Keratinocyte (primary cell): ENCODE results near the gene TMEM234. TPM values are rescaled to one million over a fixed set of nuclear protein-coding genes. Genes with fewer than 3 reads are reported as not detected.

Source experiments
- DNase-seq: peaks from one replicate; pipeline ENCODE4 v3.0.0-alpha.2; 2011; ENCODE audit warnings: low read depth, missing footprints, low spot score
- FAIRE-seq: peaks from 2 replicates; lab custom pipeline; 2011; peaks lifted over from hg19 to GRCh38; lab: Jason Lieb, UNC
- H2AFZ ChIP-seq: 2 replicates; pipeline ENCODE4 v1.6.0; 2012; ENCODE audit warnings: low read length, control low read depth, inconsistent platforms; ENCODE audit not compliant: control insufficient read depth
- H3K27ac ChIP-seq: 2 replicates; pipeline ENCODE4 v1.5.1; 2011; ENCODE audit warnings: low read length; ENCODE audit not compliant: control insufficient read depth, insufficient read depth
- H3K27me3 ChIP-seq: 3 replicates; pipeline ENCODE4 v1.6.0; 2011; ENCODE audit warnings: low read length; ENCODE audit not compliant: control insufficient read depth, insufficient read depth; ENCODE audit errors: extremely low read depth
- H3K36me3 ChIP-seq, 2 experiments: 2 replicates in 1 of 2; 3 replicates in 1 of 2; pipeline ENCODE4 v1.5.1; 2011; ENCODE audit warnings: low read length in 2 of 2, mild to moderate bottlenecking in 1 of 2; ENCODE audit not compliant: control insufficient read depth in 2 of 2, insufficient read depth in 2 of 2; ENCODE audit errors: extremely low read depth in 1 of 2
- H3K4me1 ChIP-seq: 3 replicates; pipeline ENCODE4 v1.5.1; 2011; ENCODE audit warnings: low read length; ENCODE audit not compliant: control insufficient read depth, insufficient read depth; ENCODE audit errors: extremely low read depth
- H3K4me2 ChIP-seq: 3 replicates; pipeline ENCODE4 v1.6.0; 2011; ENCODE audit warnings: low read depth, low read length; ENCODE audit not compliant: control insufficient read depth, insufficient read depth; ENCODE audit errors: extremely low read depth
- H3K4me3 ChIP-seq, 3 experiments: fragments of 200-600 bp in 1 of 3; sonication (generic) in 1 of 3; 2 replicates in 2 of 3; 3 replicates in 1 of 3; pipeline ENCODE4 v1.5.1; 2011 to 2016; ENCODE audit warnings: low read length in 3 of 3, mild to moderate bottlenecking in 3 of 3, control low read depth in 2 of 3, inconsistent platforms in 1 of 3, low read depth in 1 of 3, mixed read lengths in 1 of 3, mixed run types in 1 of 3, moderate library complexity in 1 of 3; ENCODE audit not compliant: control insufficient read depth in 2 of 3, insufficient read depth in 2 of 3; ENCODE audit errors: extremely low read depth in 1 of 3
- H3K79me2 ChIP-seq: 2 replicates; pipeline ENCODE4 v1.6.0; 2012; ENCODE audit warnings: low read length; ENCODE audit not compliant: control insufficient read depth, insufficient read depth
- H3K9ac ChIP-seq: 3 replicates; pipeline ENCODE4 v1.6.0; 2011; ENCODE audit warnings: low read length; ENCODE audit not compliant: control insufficient read depth, insufficient read depth; ENCODE audit errors: extremely low read depth
- H3K9me1 ChIP-seq: 3 replicates; pipeline ENCODE4 v1.6.0; 2011; ENCODE audit warnings: low read length; ENCODE audit not compliant: control insufficient read depth, insufficient read depth; ENCODE audit errors: extremely low read depth
- H3K9me3 ChIP-seq: 2 replicates; pipeline ENCODE4 v1.5.1; 2012; ENCODE audit warnings: low read depth, low read length; ENCODE audit not compliant: control insufficient read depth
- H4K20me1 ChIP-seq: 3 replicates; pipeline ENCODE4 v1.6.0; 2011; ENCODE audit warnings: low read length; ENCODE audit not compliant: control insufficient read depth, insufficient read depth; ENCODE audit errors: extremely low read depth
- CTCF ChIP-seq, 3 experiments: IDR thresholded peaks in 1 of 3; conservative IDR thresholded peaks in 1 of 3; optimal IDR thresholded peaks in 1 of 3; 2 replicates in 2 of 3; 3 replicates in 1 of 3; pipeline versions ENCODE3 to v1.5.1; 2011; ENCODE audit warnings: low read length in 3 of 3, mild to moderate bottlenecking in 3 of 3, moderate library complexity in 2 of 3, control low read depth in 1 of 3, inconsistent platforms in 1 of 3; ENCODE audit not compliant: insufficient read depth in 2 of 3; ENCODE audit errors: extremely low read depth in 1 of 3
- EZH2 ChIP-seq: IDR thresholded peaks from one replicate; pipeline ENCODE4 v1.6.1; 2012; ENCODE audit warnings: inconsistent platforms, mild to moderate bottlenecking, low read length, moderate library complexity
- dilution Hi-C: fragments of 300-500 bp; cut with MboI; formaldehyde crosslinking; loops from one replicate; pipeline ENCODE4 v1.7.0; 2020; ENCODE audit warnings: low sequenced_read_pairs; ENCODE audit not compliant: extremely low pct_ligation_motif_present
- polyA plus RNA-seq, 5 experiments: library from polyadenylated mRNA; depleted of rRNA in 3 of 5; stranded (reverse) in 3 of 5; stranded (forward) in 1 of 5; unstranded in 1 of 5; fragments of >200 nt; gene quantifications; 1 replicate in 1 of 5; 2 replicates in 3 of 5; 3 replicates in 1 of 5; pipeline versions ENCODE4 v1.2.1 to v1.2.3, GENCODE V29; 2011 to 2012; ENCODE audit warnings: missing spikeins in 2 of 5, low read depth in 1 of 5, low replicate concordance in 1 of 5

Gene TMEM234
- polyA plus RNA-seq, 1 donor (not counting 4 experiments of a cell fraction or from before 2014, with no cell fraction given) = 14.4 TPM

GRCh38 chr1:32208469-32208868 lies 13.7 kb downstream of the TMEM234 start:
- no peaks in the 10 kb centered on the region for H3K79me2 ChIP-seq
- no peaks in the 10 kb centered on the region for H3K9me3 ChIP-seq
- H3K27me3 ChIP-seq = no peaks in the 10 kb centered on the region
- H3K4me2 ChIP-seq = no peak overlapping the region
- H3K27ac ChIP-seq = no peak overlapping the region
- H4K20me1 ChIP-seq = no peaks in the 10 kb centered on the region
- H3K9me1 ChIP-seq = no peaks in the 10 kb centered on the region
- peaks cover 3 to 5% of the 10 kb centered on the region in 2 experiments for H3K36me3 ChIP-seq
- H3K4me3 ChIP-seq = no peak overlapping the region
- peaks cover 11% of the 10 kb centered on the region for H3K4me1 ChIP-seq
- DNase-seq = no peak
- dilution Hi-C loops = no loop called here
- H3K9ac ChIP-seq = no peak overlapping the region
- no peak for FAIRE-seq
- no peak overlapping the region for H2AFZ ChIP-seq
- TF ChIP-seq EZH2 (no peak), CTCF (optimal IDR thresholded peaks at IDR 0.05 in 1 of 3, IDR thresholded peaks at IDR 0.05 in 1 of 3, conservative IDR thresholded peaks at IDR 0.05 in 1 of 3; ENCODE audit: extremely low read depth in 1 of 3, insufficient read depth in 2 of 3, low read length in 3 of 3) (no peak)

- peak within 1 kb of the TSS; percentile 98 for H3K4me2 ChIP-seq
- no peaks in the 10 kb centered on the region for H3K9me1 ChIP-seq
- no peaks in the 10 kb centered on the region for H3K9me3 ChIP-seq
- peaks cover 0 to 3% of the 10 kb centered on the region in 2 experiments for H3K36me3 ChIP-seq
- no peak for FAIRE-seq
- peak within 1 kb of the TSS; percentile 89 for H2AFZ ChIP-seq
- no peaks in the 10 kb centered on the region for H3K27me3 ChIP-seq
- H4K20me1 ChIP-seq = no peaks in the 10 kb centered on the region
- H3K9ac ChIP-seq = peak within 1 kb of the TSS; percentile 93
- dilution Hi-C loops = no loop called here
- H3K79me2 ChIP-seq = no peaks in the 10 kb centered on the region
- TF ChIP-seq EZH2 = no peak
- H3K4me1 ChIP-seq = peaks cover 18% of the 10 kb centered on the region
- DNase-seq = no peak
- H3K4me3 ChIP-seq = peak within 1 kb of the TSS; percentile 62 to 93 (median 78)
- H3K27ac ChIP-seq = peak within 1 kb of the TSS; percentile 65
These were observed 16.5 kb downstream of the TMEM234 start, which contains the start of gene IQCC for GRCh38 chr1:32205401-32206370. Gene IQCC (plus strand): TSS chr1:32205671. CDS start chr1:32205682, 11 bp downstream.
